Activated CD4-positive, alpha-beta T cell treated with anti-CD3 and anti-CD28 coated beads, Interleukin-2, amount 10 ng/mL, durations not matched to agents 7 days and 5 days (primary cell): Measurements from ENCODE around the gene CAMSAP3. TPM values are rescaled to one million over a fixed set of nuclear protein-coding genes. Genes with fewer than 3 reads are reported as not detected.
A peak's percentile ranks its signal among the peaks of the same experiment; 100 is the strongest.

Source experiments
- CTCF ChIA-PET: fragments of 350-600 bp; sonication (Branson Sonifier 250); formaldehyde crosslinking; loops from one replicate; lab custom pipeline; 2021; ENCODE audit warnings: antibody characterized with exemption; lab: Charles Lee
- POLR2A ChIA-PET: fragments of 350-600 bp; sonication (Branson Sonifier 250); formaldehyde crosslinking; loops from one replicate; lab custom pipeline; 2021; ENCODE audit warnings: antibody characterized with exemption; lab: Charles Lee
- DNase-seq: peaks from one replicate; pipeline ENCODE4 v3.0.0-alpha.2; 2020
- H3K27ac Mint-ChIP-seq: one replicate; pipeline ENCODE4 v1.8.0; 2021; ENCODE audit warnings: mild to moderate bottlenecking, moderate library complexity, mixed read lengths
- H3K27me3 Mint-ChIP-seq: one replicate; pipeline ENCODE4 v1.8.0; 2021; ENCODE audit warnings: mixed read lengths
- H3K36me3 Mint-ChIP-seq: one replicate; pipeline ENCODE4 v1.8.0; 2021; ENCODE audit warnings: low read depth, mixed read lengths
- H3K4me1 Mint-ChIP-seq: one replicate; pipeline ENCODE4 v1.8.0; 2021; ENCODE audit warnings: mixed read lengths
- H3K4me3 Mint-ChIP-seq: one replicate; pipeline ENCODE4 v1.8.0; 2021; ENCODE audit warnings: mild to moderate bottlenecking, moderate library complexity, mixed read lengths
- H3K9me3 Mint-ChIP-seq: one replicate; pipeline ENCODE4 v1.8.0; 2021; ENCODE audit warnings: mixed read lengths
- total RNA-seq, 2 experiments: library from RNA; stranded (reverse); gene quantifications; one replicate each; pipeline ENCODE4 v1.2.3, GENCODE V29; 2021

Gene CAMSAP3
- total RNA-seq, 2 experiments from 2014 or later = 0.21 to 0.57 TPM

DNA sequence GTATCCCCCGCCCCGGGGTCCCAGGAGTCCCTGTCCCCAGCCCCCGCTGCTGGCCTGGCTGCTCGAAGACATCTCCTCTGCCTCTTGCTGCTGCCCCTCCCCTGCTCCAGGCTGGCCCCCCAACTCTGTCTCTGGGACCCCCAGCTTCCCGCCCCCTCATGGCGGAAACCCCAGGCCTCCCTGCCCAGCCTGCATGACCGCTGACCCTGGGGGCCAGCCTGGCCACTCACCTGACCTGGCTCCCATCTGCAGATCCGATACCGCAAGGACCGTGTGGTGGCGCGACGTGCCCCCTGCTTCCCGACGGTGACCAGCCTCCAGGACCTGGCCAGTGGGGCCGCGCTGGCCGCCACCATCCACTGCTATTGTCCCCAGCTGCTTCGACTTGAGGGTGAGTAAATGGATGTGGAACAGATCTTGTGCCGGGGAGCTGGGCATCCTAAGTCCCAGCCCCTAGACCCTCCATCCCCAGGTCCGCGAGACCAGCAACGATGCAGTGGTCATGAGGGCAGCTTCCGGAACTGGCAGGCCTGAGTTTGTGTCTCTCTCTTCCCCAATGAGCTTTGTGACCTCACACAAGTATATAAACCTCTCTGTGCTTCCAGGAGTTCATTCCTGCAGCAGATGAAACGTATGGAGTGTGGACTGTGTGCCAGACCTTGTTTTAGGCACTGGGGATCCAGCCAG, 12.4 kb downstream of the CAMSAP3 start:
- H3K9me3 Mint-ChIP-seq = no peaks in the 10 kb centered on the region
- H3K27ac Mint-ChIP-seq = no peak overlapping the region
- H3K36me3 Mint-ChIP-seq = no peaks in the 10 kb centered on the region
- H3K4me1 Mint-ChIP-seq = peaks cover 12% of the 10 kb centered on the region
- ChIA-PET POLR2A (no interaction called here), CTCF (interaction anchor here (1.0 to 1.2 kb wide), 2 partner anchors 16 to 73 kb away, joined by 3 to 5 read pairs; partner anchors contain the start of gene TRAPPC5)
- H3K27me3 Mint-ChIP-seq = no peaks in the 10 kb centered on the region
- DNase-seq = no peak
- no peak overlapping the region for H3K4me3 Mint-ChIP-seq

DNA sequence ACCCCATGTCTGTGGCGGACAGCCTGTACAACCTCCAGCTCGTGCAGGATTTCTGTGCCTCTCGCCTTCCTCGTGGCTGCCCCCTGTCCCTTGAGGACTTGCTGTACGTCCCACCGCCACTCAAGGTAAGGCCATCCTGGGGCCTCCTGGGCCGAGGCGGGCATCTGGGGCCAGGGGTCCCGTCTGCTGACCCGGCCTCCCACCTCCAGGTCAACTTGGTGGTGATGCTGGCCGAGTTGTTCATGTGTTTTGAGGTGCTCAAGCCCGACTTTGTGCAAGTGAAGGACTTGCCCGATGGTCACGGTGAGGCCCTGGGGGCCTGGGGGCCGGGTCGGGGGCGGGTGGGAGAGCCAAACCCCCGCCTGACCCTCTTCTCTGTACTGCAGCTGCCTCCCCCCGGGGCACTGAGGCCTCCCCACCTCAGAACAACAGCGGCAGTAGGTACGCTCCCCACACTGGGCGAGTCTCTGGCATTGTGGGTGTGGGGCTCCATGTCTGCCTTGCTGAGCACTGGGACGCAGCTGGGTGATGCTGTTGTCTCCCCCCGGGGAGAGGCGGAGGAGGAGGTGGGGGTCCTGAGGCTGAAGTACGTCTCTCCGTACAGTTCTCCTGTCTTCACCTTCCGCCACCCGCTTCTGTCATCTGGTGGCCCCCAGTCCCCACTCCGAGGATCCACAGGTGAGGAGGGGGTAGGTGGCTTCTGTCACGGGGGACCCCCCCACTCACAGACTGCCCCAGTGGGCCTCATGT, 15.0 kb downstream of the CAMSAP3 start:
- Mint-ChIP-seq H3K9me3 (no peaks in the 10 kb centered on the region), H3K27ac (no peak overlapping the region), H3K36me3 (no peaks in the 10 kb centered on the region), H3K4me3 (no peak overlapping the region), H3K4me1 (peaks cover 11% of the 10 kb centered on the region), H3K27me3 (no peaks in the 10 kb centered on the region)
- POLR2A ChIA-PET = no interaction called here
- no peak for DNase-seq
- CTCF ChIA-PET = no interaction called here

DNA sequence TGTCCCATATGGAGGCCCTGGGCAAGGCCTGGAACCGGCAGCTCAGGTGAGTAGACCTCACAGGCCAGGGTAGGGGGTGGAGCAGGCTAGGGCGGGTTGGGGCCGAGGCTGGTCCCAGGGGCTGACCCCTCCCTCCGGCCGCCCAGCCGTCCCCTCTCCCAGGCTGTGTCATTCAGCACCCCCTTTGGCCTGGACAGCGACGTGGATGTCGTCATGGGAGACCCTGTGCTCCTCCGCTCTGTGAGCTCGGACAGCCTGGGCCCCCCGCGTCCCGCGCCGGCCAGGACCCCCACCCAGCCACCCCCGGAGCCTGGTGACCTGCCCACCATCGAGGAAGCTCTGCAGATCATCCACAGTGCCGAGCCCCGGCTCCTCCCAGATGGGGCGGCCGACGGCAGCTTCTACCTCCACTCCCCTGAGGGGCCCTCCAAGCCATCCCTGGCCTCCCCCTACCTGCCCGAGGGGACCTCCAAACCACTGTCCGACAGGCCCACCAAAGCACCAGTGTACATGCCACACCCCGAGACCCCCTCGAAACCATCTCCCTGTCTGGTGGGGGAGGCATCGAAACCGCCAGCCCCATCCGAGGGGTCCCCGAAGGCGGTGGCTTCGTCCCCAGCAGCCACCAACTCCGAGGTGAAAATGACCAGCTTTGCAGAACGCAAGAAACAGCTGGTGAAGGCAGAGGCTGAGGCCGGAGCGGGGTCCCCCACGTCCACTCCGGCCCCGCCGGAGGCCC, 16.0 kb downstream of the CAMSAP3 start:
- no peaks in the 10 kb centered on the region for H3K36me3 Mint-ChIP-seq
- no peaks in the 10 kb centered on the region for H3K9me3 Mint-ChIP-seq
- H3K27me3 Mint-ChIP-seq = no peaks in the 10 kb centered on the region
- no peak overlapping the region for H3K4me3 Mint-ChIP-seq
- peaks cover 8% of the 10 kb centered on the region for H3K4me1 Mint-ChIP-seq
- no peak for DNase-seq
- ChIA-PET CTCF (no interaction called here), POLR2A (no interaction called here)
- H3K27ac Mint-ChIP-seq = peak overlapping the region; percentile 25

DNA sequence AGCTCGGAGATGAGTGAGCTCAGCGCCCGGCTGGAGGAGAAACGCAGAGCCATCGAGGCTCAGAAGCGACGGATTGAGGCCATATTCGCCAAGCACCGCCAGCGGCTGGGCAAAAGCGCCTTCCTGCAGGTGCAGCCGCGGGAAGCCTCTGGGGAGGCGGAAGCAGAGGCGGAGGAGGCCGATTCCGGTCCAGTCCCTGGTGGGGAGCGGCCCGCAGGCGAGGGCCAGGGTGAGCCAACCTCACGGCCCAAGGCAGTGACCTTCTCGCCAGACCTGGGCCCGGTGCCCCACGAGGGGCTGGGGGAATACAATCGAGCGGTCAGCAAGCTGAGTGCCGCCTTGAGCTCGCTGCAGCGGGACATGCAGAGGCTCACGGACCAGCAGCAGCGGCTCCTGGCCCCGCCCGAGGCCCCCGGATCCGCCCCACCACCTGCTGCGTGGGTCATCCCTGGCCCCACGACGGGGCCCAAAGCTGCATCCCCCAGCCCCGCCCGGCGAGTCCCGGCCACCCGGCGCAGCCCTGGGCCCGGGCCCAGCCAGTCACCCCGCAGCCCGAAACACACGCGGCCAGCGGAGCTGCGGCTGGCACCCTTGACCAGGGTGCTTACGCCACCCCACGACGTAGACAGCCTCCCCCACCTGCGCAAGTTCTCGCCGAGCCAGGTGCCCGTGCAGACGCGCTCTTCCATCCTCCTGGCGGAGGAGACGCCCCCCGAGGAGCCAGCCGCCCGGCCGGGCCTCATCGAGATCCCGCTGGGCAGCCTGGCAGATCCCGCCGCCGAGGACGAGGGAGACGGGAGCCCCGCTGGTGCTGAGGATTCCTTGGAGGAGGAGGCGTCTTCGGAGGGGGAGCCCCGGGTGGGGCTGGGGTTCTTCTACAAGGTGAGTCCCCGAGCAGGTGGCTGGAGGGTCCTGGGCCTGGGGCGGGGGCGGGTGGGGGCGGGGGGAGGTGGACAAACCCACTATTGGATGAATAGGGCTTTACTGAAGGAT, 16.9 kb downstream of the CAMSAP3 start:
- Mint-ChIP-seq H3K9me3 (no peaks in the 10 kb centered on the region), H3K4me1 (peaks cover 1% of the 10 kb centered on the region), H3K36me3 (peaks cover 2% of the 10 kb centered on the region), H3K27me3 (no peaks in the 10 kb centered on the region), H3K4me3 (no peak overlapping the region), H3K27ac (no peak overlapping the region)
- POLR2A ChIA-PET = no interaction called here
- CTCF ChIA-PET = no interaction called here
- DNase-seq = no peak

DNA sequence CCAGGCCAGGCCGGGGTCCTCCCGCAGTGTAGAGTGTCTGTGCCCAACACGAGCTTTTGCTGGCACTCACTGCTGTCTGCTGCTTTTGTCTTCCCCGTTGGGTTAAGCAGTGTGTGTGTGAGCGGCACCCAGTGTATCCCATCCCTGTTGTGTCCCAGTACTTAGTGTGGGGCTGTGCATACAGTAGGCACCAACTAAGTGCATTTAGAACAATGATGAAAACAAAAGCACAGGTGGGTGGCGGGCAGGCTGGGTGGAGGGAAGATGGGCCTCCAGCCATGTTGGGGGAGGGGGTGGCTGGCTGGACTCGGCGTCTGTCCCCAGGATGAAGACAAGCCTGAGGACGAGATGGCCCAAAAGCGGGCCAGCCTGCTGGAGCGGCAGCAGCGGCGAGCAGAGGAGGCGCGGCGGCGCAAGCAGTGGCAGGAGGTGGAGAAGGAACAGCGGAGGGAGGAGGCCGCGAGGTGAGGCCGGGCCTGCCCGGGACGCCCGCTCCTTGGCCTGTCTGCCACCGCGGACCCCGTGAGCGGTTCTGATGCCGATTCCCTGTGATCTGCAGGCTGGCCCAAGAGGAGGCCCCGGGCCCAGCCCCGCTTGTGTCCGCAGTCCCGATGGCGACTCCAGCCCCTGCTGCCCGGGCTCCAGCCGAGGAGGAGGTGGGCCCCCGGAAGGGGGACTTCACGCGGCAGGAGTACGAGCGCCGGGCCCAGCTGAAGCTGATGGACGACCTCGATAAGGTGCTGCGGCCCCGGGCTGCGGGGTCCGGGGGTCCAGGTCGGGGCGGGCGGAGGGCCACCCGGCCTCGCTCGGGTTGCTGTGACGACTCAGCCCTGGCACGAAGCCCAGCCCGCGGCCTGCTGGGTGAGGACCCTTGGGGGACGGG, 19.4 kb downstream of the CAMSAP3 start:
- H3K36me3 Mint-ChIP-seq = peaks cover 8% of the 10 kb centered on the region
- CTCF ChIA-PET = no interaction called here
- H3K27me3 Mint-ChIP-seq = no peaks in the 10 kb centered on the region
- DNase-seq = no peak
- no peaks in the 10 kb centered on the region for H3K9me3 Mint-ChIP-seq
- POLR2A ChIA-PET = interaction anchor here (0.5 kb wide), 1 partner anchor 1894 kb away, joined by 5 read pairs; the partner anchor contains the start of gene CATSPERD
- no peaks in the 10 kb centered on the region for H3K4me1 Mint-ChIP-seq
- H3K27ac Mint-ChIP-seq = no peak overlapping the region
- no peak overlapping the region for H3K4me3 Mint-ChIP-seq

DNA sequence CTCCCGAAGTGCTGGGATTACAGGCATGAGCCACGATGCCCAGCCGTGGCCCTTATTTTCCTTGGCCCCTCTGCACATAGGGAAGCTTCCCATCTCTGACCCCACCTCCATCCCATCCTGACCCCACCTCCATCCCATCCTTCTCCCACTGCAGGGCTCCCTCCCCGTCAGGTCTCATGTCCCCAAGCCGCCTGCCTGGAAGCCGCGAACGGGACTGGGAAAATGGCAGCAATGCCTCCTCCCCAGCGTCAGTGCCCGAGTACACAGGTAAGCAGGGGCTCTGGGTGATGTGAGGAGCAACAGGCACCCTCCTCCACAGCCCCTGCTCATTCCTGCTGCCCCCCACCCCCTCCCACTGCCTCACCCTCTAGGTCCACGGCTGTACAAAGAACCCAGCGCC, 21.5 kb downstream of the CAMSAP3 start:
- no peaks in the 10 kb centered on the region for H3K9me3 Mint-ChIP-seq
- H3K4me3 Mint-ChIP-seq = no peak overlapping the region
- no peaks in the 10 kb centered on the region for H3K27me3 Mint-ChIP-seq
- ChIA-PET CTCF (interaction anchor here (0.6 kb wide), 2 partner anchors 51 to 797 kb away, joined by 3 read pairs; no protein-coding TSS in a partner anchor), POLR2A (no interaction called here)
- H3K27ac Mint-ChIP-seq = no peak overlapping the region
- no peak for DNase-seq
- peaks cover 14% of the 10 kb centered on the region for H3K36me3 Mint-ChIP-seq
- H3K4me1 Mint-ChIP-seq = no peaks in the 10 kb centered on the region

DNA sequence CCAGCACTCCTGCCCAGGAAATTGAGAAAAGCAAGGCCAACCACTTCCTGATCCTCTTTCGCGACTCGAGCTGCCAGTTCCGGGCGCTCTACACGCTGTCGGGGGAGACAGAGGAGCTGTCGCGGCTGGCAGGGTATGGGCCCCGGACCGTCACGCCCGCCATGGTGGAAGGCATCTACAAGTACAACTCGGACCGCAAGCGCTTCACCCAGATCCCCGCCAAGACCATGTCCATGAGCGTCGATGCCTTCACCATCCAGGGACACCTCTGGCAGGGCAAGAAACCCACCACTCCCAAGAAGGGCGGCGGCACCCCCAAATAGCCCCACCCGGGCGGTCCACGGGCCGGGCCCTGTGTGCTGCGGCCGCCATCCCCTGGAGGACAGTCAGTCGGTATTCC, 22.1 kb downstream of the CAMSAP3 start:
- no peaks in the 10 kb centered on the region for H3K9me3 Mint-ChIP-seq
- H3K4me3 Mint-ChIP-seq = no peak overlapping the region
- ChIA-PET CTCF (interaction anchor here (0.6 kb wide), 1 partner anchor 52 kb away, joined by 3 read pairs; no protein-coding TSS in a partner anchor), POLR2A (no interaction called here)
- no peaks in the 10 kb centered on the region for H3K4me1 Mint-ChIP-seq
- H3K27me3 Mint-ChIP-seq = no peaks in the 10 kb centered on the region
- no peak for DNase-seq
- H3K36me3 Mint-ChIP-seq = peaks cover 15% of the 10 kb centered on the region
- no peak overlapping the region for H3K27ac Mint-ChIP-seq

DNA sequence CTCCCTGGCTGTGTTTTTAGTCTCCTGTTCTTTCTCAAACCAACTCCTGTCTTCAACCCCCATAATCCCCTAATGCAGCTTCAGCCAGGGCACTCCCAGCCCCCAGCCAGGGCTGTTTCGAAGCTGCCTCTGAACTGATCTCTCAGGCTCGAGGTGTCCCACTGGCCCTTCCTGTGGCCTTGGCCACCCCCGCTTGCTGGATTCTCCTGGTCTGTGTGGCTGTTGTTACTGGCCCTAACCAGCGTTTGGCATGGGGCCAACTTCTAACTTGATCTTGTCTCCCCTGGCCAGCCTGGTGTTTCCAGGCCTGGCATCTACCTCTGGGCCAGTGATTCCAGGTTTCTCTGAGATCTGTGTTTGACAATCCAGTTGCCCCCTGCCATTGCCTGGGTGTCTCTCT, 22.7 kb downstream of the CAMSAP3 start:
- Mint-ChIP-seq H3K4me1 (no peaks in the 10 kb centered on the region), H3K27ac (no peak overlapping the region), H3K4me3 (no peak overlapping the region), H3K9me3 (no peaks in the 10 kb centered on the region), H3K27me3 (no peaks in the 10 kb centered on the region), H3K36me3 (peaks cover 20% of the 10 kb centered on the region)
- ChIA-PET POLR2A (no interaction called here), CTCF (no interaction called here)
- DNase-seq = no peak

DNA sequence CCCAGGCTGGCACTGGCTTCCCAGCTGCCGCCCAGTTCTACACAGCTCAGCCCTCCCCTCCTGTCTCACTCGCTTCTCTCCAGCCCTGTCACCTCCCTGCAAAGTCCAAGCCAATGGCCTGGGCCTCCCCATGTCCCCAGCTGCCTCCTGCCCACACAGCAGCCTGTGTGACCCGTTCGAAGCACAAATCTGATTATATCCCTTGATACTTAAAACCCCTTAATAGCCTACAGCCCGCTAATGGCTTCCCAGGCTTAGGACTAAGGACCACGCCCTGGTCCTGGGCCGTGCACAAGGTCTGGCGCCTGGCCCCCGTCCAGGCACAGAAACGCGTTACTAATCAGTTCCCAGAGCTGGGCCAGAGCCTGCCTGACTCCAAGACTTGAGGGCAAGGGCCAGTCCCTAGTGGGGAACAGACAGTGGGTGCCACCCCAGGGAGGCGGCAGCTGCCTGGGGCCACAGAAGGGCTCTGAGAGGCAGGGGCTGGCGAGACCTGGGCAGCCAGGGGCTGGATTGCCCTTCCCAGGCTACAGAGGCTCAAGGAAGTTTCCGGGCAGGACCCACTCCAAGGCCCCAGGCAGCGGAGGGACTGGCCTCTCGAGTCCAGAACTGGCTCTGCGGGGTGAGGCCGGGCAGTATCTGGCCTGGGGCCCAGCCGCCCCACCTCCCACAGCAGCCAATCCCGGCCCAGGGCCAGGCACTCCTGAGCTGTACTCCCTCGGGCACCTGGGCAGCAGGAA, 23.3 kb downstream of the CAMSAP3 start:
- Mint-ChIP-seq H3K27ac (no peak overlapping the region), H3K4me1 (no peaks in the 10 kb centered on the region), H3K36me3 (peaks cover 20% of the 10 kb centered on the region), H3K27me3 (no peaks in the 10 kb centered on the region), H3K9me3 (no peaks in the 10 kb centered on the region), H3K4me3 (no peak overlapping the region)
- DNase-seq = no peak
- POLR2A ChIA-PET = no interaction called here
- CTCF ChIA-PET = no interaction called here

DNA sequence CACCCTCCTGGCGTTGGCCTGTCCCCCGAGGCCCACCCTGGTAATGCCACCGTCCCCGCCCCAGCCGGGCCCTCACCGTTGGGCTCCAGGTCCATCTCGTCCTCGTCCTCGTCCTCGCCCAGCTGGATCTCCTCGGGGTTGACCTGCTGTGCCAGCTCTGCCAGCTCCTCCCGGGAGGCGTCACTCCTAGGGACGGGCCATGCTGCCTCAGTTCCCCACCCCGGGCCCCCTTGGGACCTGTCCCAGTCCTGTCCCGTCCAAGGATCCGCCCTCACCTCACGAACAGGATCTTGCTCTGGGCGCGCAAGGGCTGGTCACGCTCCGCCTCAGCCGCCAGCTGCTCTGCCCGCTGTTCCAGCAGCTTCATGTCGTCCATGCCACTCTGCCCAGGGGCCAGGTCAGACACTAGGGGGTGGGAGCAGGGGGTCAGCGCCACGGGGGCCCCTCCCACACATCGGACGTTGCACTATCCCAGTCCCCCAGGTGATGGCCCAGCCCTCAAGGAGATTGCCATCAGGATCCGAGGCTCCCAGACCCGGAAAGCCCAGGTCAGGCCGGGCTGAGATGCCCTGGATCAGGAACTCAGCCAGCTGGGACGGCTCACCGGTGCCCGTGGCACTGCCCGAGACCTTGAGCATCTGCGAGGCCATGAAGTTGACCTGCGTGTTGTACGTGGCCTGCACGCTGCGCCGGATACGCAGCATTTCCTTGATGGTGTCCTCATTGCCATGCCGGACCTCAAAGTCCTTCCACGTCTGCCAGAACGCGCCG, 24.2 kb downstream of the CAMSAP3 start:
- no peak for DNase-seq
- Mint-ChIP-seq H3K36me3 (peaks cover 20% of the 10 kb centered on the region), H3K4me1 (no peaks in the 10 kb centered on the region), H3K9me3 (no peaks in the 10 kb centered on the region), H3K4me3 (no peak overlapping the region), H3K27ac (no peak overlapping the region), H3K27me3 (no peaks in the 10 kb centered on the region)
- ChIA-PET POLR2A (no interaction called here), CTCF (no interaction called here)
